HEK293 (cell line): ENCODE results near the gene ROM1.

Experiments
- CTCF ChIA-PET: fragments of 350-600 bp; formaldehyde crosslinking; extraction: SDS; loops from one replicate; lab custom pipeline; 2021; ENCODE audit warnings: antibody characterized with exemption; lab: Yijun Ruan, JAX
- POLR2A ChIA-PET: fragments of 300-600 bp; formaldehyde crosslinking; extraction: SDS; loops from one replicate; lab custom pipeline; 2020; ENCODE audit warnings: antibody characterized with exemption, inconsistent platforms; lab: Yijun Ruan, JAX
- H3K27ac ChIP-seq: fragments of 200-500 bp; sonication (Bioruptor generic); 2 replicates; pipeline ENCODE4 v1.5.1; 2014; ENCODE audit warnings: low read depth, low read length, control low read depth, inconsistent platforms; ENCODE audit errors: extremely low read depth
- H3K36me3 ChIP-seq, 2 experiments: fragments of 200-500 bp in 1 of 2; sonication (Bioruptor generic) in 1 of 2; 1 replicate in 1 of 2; 2 replicates in 1 of 2; pipeline ENCODE4 v1.5.1; 2014 to 2017; ENCODE audit warnings: inconsistent platforms in 2 of 2, low read length in 2 of 2; ENCODE audit not compliant: control insufficient read depth in 2 of 2, insufficient read depth in 1 of 2
- H3K4me1 ChIP-seq: fragments of 200-500 bp; sonication (Bioruptor generic); 2 replicates; pipeline ENCODE4 v1.5.1; 2014; ENCODE audit warnings: mild to moderate bottlenecking, low read length, inconsistent platforms; ENCODE audit not compliant: control insufficient read depth, insufficient read depth
- H3K4me3 ChIP-seq: 2 replicates; pipeline ENCODE4 v1.5.1; 2011; ENCODE audit warnings: low read depth, mild to moderate bottlenecking, control low read depth, low read length, moderate library complexity
- H3K9me3 ChIP-seq: fragments of 200-500 bp; sonication (Bioruptor generic); 2 replicates; pipeline ENCODE4 v1.5.1; 2014; ENCODE audit warnings: low read depth, low read length, inconsistent platforms; ENCODE audit not compliant: control insufficient read depth, insufficient read depth
- HOXD13 ChIP-seq: sonication (generic); formaldehyde crosslinking; IDR thresholded peaks from 2 replicates; pipeline ENCODE4 v1.8.0; 2022; ENCODE audit warnings: missing genetic modification reagents, borderline replicate concordance
- KLF8 ChIP-seq: fragments of 450-650 bp; formaldehyde crosslinking; IDR thresholded peaks from 2 replicates; pipeline ENCODE4 v1.5.1; 2016; ENCODE audit warnings: missing biosample characterization, missing genetic modification characterization
- PRDM10 ChIP-seq: fragments of 450-650 bp; formaldehyde crosslinking; IDR thresholded peaks from 2 replicates; pipeline ENCODE4 v1.5.1; 2016; ENCODE audit warnings: missing biosample characterization, missing genetic modification characterization
- SALL2 ChIP-seq: fragments of 450-650 bp; formaldehyde crosslinking; IDR thresholded peaks from 2 replicates; pipeline ENCODE4 v1.5.0; 2017; ENCODE audit warnings: missing biosample characterization, mild to moderate bottlenecking, missing genetic modification characterization, borderline replicate concordance
- TCF7L2 ChIP-seq: IDR thresholded peaks from 2 replicates; pipeline ENCODE4 v1.6.1; 2011; ENCODE audit warnings: low read depth, mild to moderate bottlenecking, inconsistent platforms, low read length, moderate library complexity, borderline replicate concordance
- TSHZ1 ChIP-seq: fragments of 450-650 bp; formaldehyde crosslinking; IDR thresholded peaks from 2 replicates; pipeline ENCODE4 v1.5.1; 2016; ENCODE audit warnings: missing biosample characterization, missing genetic modification characterization, borderline replicate concordance
- WT1 ChIP-seq: fragments of 450-650 bp; formaldehyde crosslinking; IDR thresholded peaks from 2 replicates; pipeline ENCODE4 v1.5.1; 2016; ENCODE audit warnings: missing biosample characterization, missing genetic modification characterization
- ZFP69B ChIP-seq: fragments of 450-650 bp; formaldehyde crosslinking; IDR thresholded peaks from 2 replicates; pipeline ENCODE4 v1.5.1; 2016; ENCODE audit warnings: missing biosample characterization, missing genetic modification characterization
- ZNF175 ChIP-seq: fragments of 450-650 bp; formaldehyde crosslinking; IDR thresholded peaks from 2 replicates; pipeline ENCODE4 v1.5.1; 2016; ENCODE audit warnings: missing biosample characterization, missing genetic modification characterization
- ZNF184 ChIP-seq: fragments of 450-650 bp; IDR thresholded peaks from 2 replicates; pipeline ENCODE4 v1.5.1; 2018; ENCODE audit warnings: missing biosample characterization, mild to moderate bottlenecking, missing genetic modification characterization
- ZNF223 ChIP-seq: fragments of 450-650 bp; formaldehyde crosslinking; IDR thresholded peaks from 2 replicates; pipeline ENCODE4 v1.5.1; 2016; ENCODE audit warnings: missing biosample characterization, missing genetic modification characterization
- ZNF394 ChIP-seq: fragments of 450-650 bp; formaldehyde crosslinking; IDR thresholded peaks from 2 replicates; pipeline ENCODE4 v1.5.1; 2016; ENCODE audit warnings: missing biosample characterization, missing genetic modification characterization, mild to moderate bottlenecking, moderate library complexity, borderline replicate concordance
- ZNF544 ChIP-seq: fragments of 450-650 bp; formaldehyde crosslinking; IDR thresholded peaks from 2 replicates; pipeline ENCODE4 v1.5.0; 2017; ENCODE audit warnings: missing biosample characterization, missing genetic modification characterization
- ZNF560 ChIP-seq: fragments of 450-650 bp; formaldehyde crosslinking; IDR thresholded peaks from 2 replicates; pipeline ENCODE4 v1.5.1; 2017; ENCODE audit warnings: missing biosample characterization, missing genetic modification characterization, borderline replicate concordance

ROM1 gene

GRCh38 chr11:62599069-62599696 lies 13.9 kb upstream of the ROM1 start (continued):
- TF ChIP-seq TCF7L2 (no peak), WT1 (tag by site-specific recombination) (no peak), KLF8 (tag by site-specific recombination) (peak; percentile 84), PRDM10 (peak; percentile 94), HOXD13 (CRISPR knock-in tag) (no peak), ZNF394 (peak; percentile 52; the same call in 1 of the 2 replicates)

- Histone ChIP-seq H3K4me1 (no peaks in the 10 kb centered on the region), H3K4me3 (peak overlapping the region; percentile 91), H3K9me3 (no peaks in the 10 kb centered on the region), H3K36me3 (peaks cover 17 to 68% of the 10 kb centered on the region in 2 experiments; a peak in 2 of 3 replicates), H3K27ac (peak overlapping the region; percentile 95)
- CTCF ChIA-PET = interaction anchor here (0.9 to 2.1 kb wide), 5 partner anchors 12 to 205 kb away, joined by 3 to 5 read pairs (median 5); partner anchors contain the start of genes EML3, GANAB and ROM1
- TF ChIP-seq SALL2 (tag by site-specific recombination) = no peak
- TF ChIP-seq TSHZ1 = no peak
- TF ChIP-seq PRDM10 = no peak
- no peak for TF ChIP-seq WT1 (tag by site-specific recombination)
- no peak for TF ChIP-seq ZNF560 (tag by site-specific recombination)
- no peak for TF ChIP-seq ZNF544 (tag by site-specific recombination)
- no peak for TF ChIP-seq ZFP69B (tag by site-specific recombination)
- TF ChIP-seq ZNF184 (tag by site-specific recombination) = no peak
- no peak for TF ChIP-seq ZNF223 (tag by site-specific recombination)
- TF ChIP-seq ZNF175 (tag by site-specific recombination) = no peak
- POLR2A ChIA-PET = interaction anchor here (0.6 to 4.2 kb wide), 18 partner anchors 8 to 281 kb away, joined by 3 to 140 read pairs (median 6); partner anchors contain the start of genes B3GAT3, C11orf98, CSKMT and EEF1G
These were observed 13.2 kb upstream of the ROM1 start for GRCh38 chr11:62599901-62600300.
